ENCODE data around the gene DDX54.

Gene DDX54, protein sequence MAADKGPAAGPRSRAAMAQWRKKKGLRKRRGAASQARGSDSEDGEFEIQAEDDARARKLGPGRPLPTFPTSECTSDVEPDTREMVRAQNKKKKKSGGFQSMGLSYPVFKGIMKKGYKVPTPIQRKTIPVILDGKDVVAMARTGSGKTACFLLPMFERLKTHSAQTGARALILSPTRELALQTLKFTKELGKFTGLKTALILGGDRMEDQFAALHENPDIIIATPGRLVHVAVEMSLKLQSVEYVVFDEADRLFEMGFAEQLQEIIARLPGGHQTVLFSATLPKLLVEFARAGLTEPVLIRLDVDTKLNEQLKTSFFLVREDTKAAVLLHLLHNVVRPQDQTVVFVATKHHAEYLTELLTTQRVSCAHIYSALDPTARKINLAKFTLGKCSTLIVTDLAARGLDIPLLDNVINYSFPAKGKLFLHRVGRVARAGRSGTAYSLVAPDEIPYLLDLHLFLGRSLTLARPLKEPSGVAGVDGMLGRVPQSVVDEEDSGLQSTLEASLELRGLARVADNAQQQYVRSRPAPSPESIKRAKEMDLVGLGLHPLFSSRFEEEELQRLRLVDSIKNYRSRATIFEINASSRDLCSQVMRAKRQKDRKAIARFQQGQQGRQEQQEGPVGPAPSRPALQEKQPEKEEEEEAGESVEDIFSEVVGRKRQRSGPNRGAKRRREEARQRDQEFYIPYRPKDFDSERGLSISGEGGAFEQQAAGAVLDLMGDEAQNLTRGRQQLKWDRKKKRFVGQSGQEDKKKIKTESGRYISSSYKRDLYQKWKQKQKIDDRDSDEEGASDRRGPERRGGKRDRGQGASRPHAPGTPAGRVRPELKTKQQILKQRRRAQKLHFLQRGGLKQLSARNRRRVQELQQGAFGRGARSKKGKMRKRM

GRCh38 chr12:113185180-113186032, at the start of gene DDX54, which contains the start of gene RITA1:
Gene DDX54 (minus strand): TSS chr12:113185478. CDS start chr12:113185451, 27 bp downstream.
Gene RITA1 (plus strand): TSS chr12:113185721. CDS start chr12:113186747, 1,026 bp downstream.
- no peak for TF ChIP-seq CTCF (IDR thresholded peaks at IDR 0.05; ENCODE audit: control insufficient read depth, extremely low read depth, insufficient read depth)
- peak; percentile 56 for DNase-seq (ENCODE audit: low read depth)
- peak within 1 kb of the TSS; percentile 88 for H3K4me3 ChIP-seq (ENCODE audit: low read depth, low read length)

DNA sequence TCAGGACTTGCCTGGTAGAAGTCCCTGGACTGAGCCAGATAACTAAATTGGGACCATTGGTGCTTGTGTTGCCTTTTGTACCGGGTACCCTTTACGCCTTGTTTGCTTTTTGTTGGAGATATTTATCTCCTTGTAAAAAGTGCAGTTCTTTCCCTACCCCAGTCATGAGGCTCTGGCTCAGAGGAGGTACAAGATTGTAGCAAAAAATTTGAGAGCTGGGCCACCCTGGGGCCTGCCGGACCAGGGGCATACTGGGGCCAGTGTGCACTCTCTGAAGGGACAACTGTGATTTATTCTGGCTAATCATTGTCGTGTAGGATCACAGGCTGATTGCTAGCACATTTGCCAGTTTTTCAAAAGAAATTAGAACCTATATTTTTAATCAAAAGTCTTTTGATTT, 49.2 kb upstream of the DDX54 start:
- no peak overlapping the region for H3K4me3 ChIP-seq (ENCODE audit: low read depth, low read length)
- TF ChIP-seq CTCF (IDR thresholded peaks at IDR 0.05; ENCODE audit: control insufficient read depth, extremely low read depth, insufficient read depth), result no peak
- no peak for DNase-seq (ENCODE audit: low read depth)

- no peak overlapping the region for H3K4me3 ChIP-seq (ENCODE audit: low read depth, low read length)
- no peak for DNase-seq (ENCODE audit: low read depth)
- TF ChIP-seq CTCF (IDR thresholded peaks at IDR 0.05; ENCODE audit: control insufficient read depth, extremely low read depth, insufficient read depth), result no peak
Measured at GRCh38 chr12:113233967-113234366, 48.7 kb upstream of the DDX54 start.

GRCh38 chr12:113232840-113233585, 47.7 kb upstream of the DDX54 start:
- TF ChIP-seq CTCF (IDR thresholded peaks at IDR 0.05; ENCODE audit: control insufficient read depth, extremely low read depth, insufficient read depth), result no peak
- no peak for DNase-seq (ENCODE audit: low read depth)
- H3K4me3 ChIP-seq (ENCODE audit: low read depth, low read length), result no peak overlapping the region

DNA sequence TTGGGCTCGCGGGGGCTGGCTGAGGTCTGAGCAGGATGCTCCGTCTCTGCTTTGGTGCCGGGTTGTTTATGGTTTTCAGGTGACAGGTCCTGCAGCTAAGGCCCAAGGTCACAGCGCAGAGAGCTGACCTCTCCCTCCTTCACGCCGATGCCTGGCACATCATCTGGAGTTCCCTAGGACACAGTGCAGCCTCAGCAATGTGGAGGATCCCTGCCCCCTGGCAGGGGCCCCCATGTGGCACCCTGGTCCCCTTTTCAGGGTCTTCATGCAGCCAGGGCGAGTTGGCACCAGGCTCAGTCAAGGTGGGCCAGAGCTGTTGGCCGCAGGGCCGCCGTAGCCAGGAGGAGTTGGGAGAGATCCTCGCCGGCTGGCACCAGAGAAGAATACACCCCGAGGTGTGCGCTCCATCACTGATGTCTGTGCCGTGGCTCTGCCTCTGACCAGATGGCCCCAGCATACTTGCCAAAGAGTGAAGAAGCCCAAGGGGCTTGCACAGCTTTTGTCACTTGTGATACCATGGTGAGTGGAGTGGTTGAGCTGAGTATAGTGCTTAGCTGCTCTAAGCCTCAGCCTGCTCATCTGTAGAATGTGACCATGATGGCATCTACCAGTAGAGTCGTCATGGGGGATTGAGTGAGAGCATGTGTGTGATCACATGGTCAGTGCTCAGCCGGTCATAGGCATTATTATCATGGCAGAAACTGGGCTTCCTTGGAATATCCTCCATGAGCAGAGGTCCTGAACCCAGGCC, 47.0 kb upstream of the DDX54 start:
- no peak for TF ChIP-seq CTCF (IDR thresholded peaks at IDR 0.05; ENCODE audit: control insufficient read depth, extremely low read depth, insufficient read depth)
- H3K4me3 ChIP-seq (ENCODE audit: low read depth, low read length), result no peak overlapping the region

More for the DNA sequence above, 47.0 kb upstream of the DDX54 start:
- no peak for DNase-seq (ENCODE audit: low read depth)

Measured in LNCaP clone FGC (cell line).